Testis (tissue), 2 donors: ENCODE results near the gene C3orf20.

ENCODE experiments used
- CTCF ChIP-seq, 3 experiments: fragments of 450-650 bp in 2 of 3; fragments of 200-600 bp in 1 of 3; sonication (generic) in 1 of 3; IDR thresholded peaks; one replicate each; pipeline ENCODE4 v1.5.1; 2016 to 2019; ENCODE audit warnings: antibody characterized with exemption in 3 of 3, mild to moderate bottlenecking in 2 of 3, moderate library complexity in 1 of 3
- POLR2A ChIP-seq: fragments of 450-650 bp; IDR thresholded peaks from one replicate; pipeline ENCODE4 v1.6.1; 2017; ENCODE audit warnings: antibody characterized with exemption, mild to moderate bottlenecking, moderate library complexity

GRCh38 chr3:14741510-14741909, 66.6 kb downstream of the C3orf20 start:
- TF ChIP-seq CTCF (IDR thresholded peaks at IDR 0.05) (no peak), POLR2A (no peak)
